SHP77 (cell line): Measurements from ENCODE around the gene WASHC4.
"Not testable (repeated sequence)": the region's sequence is repeated elsewhere in the genome, so short reads cannot be mapped to it uniquely, and the experiment has no call there.

Experiments used
- DNase-seq, 2 experiments: peaks; one replicate each; lab custom pipeline; 2025; lab: John Stamatoyannopoulos, UW

Gene WASHC4

DNA sequence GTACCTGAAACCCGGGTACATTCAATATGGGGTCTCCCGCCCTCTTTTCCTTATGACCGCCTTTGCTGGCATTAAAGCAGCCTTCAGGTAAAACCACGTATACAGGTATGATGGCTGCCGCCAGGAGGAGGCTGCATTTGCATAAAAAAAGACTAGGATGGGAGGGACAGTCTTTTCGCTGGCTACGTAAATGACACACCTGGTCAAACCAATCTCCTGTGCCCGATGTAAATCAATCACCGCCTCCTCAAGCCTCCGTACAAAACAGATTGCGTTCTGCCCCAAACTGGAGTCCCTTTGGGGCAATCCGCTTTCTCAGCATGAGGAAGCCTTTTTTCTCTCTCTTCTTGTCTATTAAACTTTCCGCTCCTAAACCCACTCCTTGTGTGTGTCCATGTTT, 15.2 kb upstream of the WASHC4 start:
- DNase-seq = no peak

DNA sequence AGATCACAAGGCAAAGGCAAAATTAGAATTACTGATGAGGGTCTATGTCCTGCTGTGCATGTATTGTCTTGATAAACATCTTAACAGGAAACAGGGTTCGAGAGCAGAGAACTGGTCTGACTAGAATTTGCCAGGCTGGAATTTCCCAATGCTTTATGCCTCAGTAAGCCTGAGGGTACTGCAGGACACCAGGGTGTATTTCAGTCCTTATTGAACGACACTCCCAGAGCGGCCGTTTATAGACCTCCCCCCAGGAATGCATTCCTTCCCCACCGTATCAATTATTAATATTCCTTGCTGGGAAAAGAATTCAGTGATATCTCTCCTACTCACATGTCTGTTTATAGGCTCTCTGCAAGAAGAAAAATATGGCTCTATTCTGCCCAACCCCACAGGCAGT, 12.2 kb upstream of the WASHC4 start:
- DNase-seq = not testable (repeated sequence)

DNA sequence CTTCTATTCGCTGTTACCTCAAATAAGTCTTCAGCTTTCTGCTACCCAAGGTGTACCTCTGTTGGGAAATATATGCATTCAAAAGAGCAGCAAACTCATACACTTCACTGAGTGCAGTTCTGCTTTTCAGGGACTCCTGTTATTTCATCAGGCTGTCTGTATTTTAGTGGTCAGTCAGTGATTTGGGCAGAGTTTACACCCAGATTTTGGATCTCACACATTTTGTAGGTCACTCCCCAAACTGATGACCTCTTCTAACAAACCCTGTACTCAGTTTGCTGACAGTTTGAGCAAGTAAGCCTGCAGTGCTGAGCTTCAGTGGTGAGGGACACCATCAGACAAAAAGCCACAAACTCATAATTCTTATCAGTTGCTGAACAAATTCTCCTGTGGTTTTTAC, 8.2 kb upstream of the WASHC4 start:
- DNase-seq = no peak

DNA sequence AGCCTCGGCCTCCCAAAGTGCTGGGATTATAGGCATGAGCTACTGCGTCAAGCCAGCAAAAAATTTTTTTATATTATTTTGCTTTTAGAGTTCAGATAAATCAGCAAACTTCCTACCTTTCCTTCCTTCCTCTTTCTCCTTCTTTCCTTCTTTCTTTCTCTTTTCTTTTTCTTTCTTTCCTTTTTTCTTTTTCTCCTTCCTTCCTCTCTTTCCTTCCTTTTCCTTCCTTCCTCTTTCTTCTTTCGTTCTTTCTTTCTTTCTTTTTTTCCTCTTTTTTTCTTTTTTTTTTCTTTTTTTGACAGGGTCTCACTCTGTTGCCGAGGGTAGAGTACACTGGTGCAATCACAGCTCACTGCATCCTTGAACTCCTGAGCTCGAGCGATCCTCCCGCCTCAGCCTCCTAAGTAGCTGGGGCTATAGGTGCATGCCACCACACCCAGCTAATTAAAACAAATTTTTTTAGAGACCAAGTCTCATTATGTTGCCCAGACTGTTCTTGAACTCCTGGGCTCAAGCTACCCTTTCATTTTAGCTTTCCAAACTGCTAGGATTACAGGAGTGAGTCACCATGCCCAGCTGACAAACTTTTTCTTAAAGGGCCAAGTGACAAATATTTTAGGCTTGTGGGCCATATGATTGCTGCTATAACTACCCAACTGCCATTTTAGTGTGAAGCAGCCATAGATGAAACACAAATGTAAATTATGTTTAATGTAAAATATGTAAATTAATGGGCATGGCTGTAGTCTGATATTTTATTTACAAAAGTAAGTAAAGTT, 7.1 kb upstream of the WASHC4 start:
- no peak for DNase-seq

GRCh38 chr12:105100998-105101397, 6.5 kb upstream of the WASHC4 start:
- DNase-seq = no peak

GRCh38 chr12:105102673-105103072, 4.9 kb upstream of the WASHC4 start:
- DNase-seq = no peak

DNA sequence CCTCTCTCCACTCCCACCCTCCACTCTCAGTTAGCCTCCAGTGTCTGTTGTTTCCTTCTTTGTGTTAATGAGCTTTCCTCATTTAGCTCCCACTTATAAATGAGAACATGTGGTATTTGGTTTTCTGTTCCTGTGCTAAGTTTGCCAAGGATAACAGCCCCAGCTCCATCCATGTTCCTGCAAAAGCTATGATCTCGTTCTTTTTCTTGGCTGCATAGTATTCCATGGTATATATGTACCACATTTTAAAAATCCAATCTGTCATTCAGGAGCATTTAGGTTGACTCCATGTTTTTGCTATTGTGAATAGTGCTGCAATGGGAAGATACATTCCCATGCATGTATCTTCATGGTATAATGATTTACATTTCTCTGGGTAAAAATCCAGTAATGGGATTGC, 2.8 kb upstream of the WASHC4 start:
- no peak for DNase-seq

- DNase-seq = no peak
Measured at GRCh38 chr12:105106621-105107020, 910 bp upstream of the WASHC4 start.

GRCh38 chr12:105107171-105107493, 399 bp upstream of the WASHC4 start:
- no peak for DNase-seq

GRCh38 chr12:105109465-105110212, 2.1 kb downstream of the WASHC4 start:
- no peak for DNase-seq

GRCh38 chr12:105110851-105111250, 3.3 kb downstream of the WASHC4 start:
- no peak for DNase-seq

GRCh38 chr12:105113094-105113493, 5.6 kb downstream of the WASHC4 start:
- DNase-seq = no peak

GRCh38 chr12:105116969-105117368, 9.4 kb downstream of the WASHC4 start:
- DNase-seq = no peak

DNA sequence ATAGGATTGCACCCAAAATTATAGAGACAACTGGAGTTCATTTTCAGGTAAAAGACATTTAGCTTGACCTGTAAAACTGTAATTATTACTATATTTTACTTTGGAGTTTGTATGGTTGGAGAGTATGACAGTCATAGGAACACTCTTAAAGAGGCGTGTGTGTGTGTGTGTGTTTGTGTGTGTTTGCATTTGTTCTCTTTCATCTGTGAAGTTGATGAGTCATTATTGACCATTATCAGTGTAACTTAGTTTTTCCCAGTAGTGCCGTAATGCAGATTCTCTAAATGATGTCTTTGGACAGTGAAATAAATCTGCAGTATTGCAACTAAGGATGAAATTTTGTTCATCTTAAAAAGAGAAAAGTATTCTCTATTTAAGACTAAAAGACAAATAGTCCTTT, 13.0 kb downstream of the WASHC4 start:
- no peak for DNase-seq

- DNase-seq = no peak
Measured at GRCh38 chr12:105138248-105138647, 30.7 kb downstream of the WASHC4 start.

- no peak for DNase-seq
Measured at GRCh38 chr12:105141320-105141922, 33.9 kb downstream of the WASHC4 start.

DNA sequence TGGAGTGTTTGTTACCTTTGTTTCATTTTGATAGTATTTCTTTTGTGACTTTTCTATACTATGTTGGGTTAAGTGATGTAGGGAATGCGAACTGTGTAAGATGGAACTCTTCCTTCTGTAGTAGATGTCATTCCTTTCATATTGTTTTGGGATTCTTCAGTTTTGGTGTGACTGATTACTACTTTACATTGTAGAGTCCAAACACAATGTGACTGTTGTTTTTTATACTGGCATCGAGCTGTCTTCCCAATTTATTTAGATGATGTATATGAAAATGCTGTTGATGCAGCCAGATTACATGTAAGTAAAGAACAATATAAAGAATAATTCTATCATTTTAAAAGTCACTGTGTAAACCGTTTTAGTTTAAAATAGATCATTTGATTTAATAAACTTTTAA, 34.7 kb downstream of the WASHC4 start:
- no peak for DNase-seq

DNA sequence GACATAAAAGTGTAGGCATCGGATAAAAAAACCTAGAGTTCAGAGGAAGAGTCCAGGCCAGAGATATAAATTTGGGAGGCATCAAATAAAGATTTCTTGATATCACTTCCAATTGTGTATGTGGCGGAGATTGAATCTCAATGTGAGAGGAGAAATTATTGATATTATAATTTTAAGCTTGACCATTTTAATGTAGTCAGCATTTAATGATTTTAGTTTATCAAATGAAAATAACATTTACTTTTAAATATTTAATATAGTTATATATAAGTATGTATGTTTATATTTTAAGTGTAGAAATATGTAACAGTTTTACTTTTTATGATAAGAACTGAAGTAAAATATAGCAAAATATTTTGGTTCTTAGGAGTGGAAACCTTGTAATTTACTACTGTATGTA, 48.7 kb downstream of the WASHC4 start:
- no peak for DNase-seq

GRCh38 chr12:105157606-105158005, 50.1 kb downstream of the WASHC4 start:
- DNase-seq = no peak

DNA sequence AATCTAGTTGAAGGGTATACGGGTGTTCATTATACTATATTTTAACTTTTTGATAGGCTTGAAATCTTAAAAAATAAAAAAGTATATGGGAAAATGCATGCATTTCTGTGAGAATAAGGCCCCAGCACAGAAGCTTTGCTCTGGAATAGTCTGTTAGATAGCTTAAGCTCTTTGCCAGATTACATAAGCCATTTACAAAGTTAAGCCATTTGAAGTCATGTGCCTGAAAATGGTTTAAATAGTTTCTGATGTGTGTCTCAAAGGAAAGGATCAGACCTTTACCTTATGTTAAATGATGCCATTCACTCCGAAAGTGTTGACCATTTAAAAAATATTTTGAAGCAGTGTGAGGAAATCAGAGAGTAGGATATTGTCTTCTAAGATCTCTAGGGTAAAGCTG, 51.3 kb downstream of the WASHC4 start:
- DNase-seq = no peak

DNA sequence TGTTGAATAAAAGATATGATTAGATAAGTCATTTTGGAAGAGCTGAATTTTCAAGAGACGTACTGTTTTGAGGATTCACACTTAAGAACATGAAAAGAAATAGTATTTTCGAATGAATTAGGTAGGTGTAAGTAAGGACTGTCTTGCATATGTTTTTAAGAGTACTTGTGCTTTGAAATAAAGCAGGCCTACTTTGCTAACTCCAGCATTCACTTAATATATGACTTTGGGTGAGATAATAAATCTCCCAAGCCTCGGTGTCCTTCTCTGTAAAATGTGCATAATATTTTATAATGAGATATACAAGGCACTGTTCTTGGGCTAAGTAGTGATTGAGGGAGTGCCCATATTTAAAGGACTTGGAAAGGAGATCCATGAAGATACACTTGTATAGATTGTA, 54.6 kb downstream of the WASHC4 start:
- DNase-seq = no peak

GRCh38 chr12:105164068-105164467, 56.5 kb downstream of the WASHC4 start:
- no peak for DNase-seq

DNA sequence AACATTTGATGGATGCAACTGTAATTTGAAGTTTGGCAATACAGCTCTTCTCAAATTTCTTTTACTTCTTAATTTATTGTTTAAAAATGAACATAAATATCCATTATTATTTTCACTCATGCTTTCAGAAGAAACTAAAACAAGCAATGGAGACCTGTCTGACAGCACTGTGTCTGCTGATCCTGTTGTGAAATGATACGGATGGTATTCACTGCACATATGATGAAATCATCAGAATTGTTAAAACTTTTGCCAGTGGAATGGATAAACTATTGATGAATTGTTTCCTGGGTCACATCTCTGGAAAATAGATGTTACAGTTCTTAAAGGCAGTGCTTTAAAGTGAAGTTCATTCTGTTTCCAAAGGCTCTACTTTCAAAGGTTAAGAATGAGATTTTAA, 59.2 kb downstream of the WASHC4 start:
- DNase-seq = no peak
